Astrocyte (in vitro differentiated cells and primary cell): Measurements from ENCODE around the gene GFER.

Experiments
- EZH2 ChIP-seq: IDR thresholded peaks from 2 replicates; pipeline ENCODE4 v1.6.1; 2012; ENCODE audit warnings: mild to moderate bottlenecking, low read length, inconsistent platforms; ENCODE audit not compliant: insufficient read depth
- TF ChIP-seq, protein P1 (sequence below): IDR thresholded peaks from 2 replicates; pipeline ENCODE4 v1.5.1; 2011; ENCODE audit warnings: low read depth, mild to moderate bottlenecking, inconsistent platforms, low read length, moderate library complexity; ENCODE audit not compliant: insufficient read depth

DNA sequence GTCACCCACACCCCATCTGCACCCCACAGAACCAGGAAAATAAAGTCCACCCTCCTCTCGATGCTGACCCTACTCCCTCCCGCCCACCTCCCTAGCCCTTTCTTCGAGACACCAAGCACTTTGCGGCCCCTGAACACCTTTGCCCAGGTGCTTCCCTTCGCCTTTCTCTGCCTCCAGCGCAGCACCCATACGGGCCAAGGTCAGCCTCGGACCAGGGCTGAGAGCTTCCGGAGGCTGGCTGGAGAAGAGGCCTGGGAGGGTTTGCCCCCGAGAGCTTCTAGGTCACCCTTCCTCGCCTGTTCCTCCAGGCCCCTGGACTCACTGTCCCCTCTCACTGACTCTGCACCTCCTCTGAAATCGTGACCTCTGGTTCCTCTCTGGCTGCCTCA lies 40.0 kb downstream of the GFER start:
- TF ChIP-seq, protein P1, sequence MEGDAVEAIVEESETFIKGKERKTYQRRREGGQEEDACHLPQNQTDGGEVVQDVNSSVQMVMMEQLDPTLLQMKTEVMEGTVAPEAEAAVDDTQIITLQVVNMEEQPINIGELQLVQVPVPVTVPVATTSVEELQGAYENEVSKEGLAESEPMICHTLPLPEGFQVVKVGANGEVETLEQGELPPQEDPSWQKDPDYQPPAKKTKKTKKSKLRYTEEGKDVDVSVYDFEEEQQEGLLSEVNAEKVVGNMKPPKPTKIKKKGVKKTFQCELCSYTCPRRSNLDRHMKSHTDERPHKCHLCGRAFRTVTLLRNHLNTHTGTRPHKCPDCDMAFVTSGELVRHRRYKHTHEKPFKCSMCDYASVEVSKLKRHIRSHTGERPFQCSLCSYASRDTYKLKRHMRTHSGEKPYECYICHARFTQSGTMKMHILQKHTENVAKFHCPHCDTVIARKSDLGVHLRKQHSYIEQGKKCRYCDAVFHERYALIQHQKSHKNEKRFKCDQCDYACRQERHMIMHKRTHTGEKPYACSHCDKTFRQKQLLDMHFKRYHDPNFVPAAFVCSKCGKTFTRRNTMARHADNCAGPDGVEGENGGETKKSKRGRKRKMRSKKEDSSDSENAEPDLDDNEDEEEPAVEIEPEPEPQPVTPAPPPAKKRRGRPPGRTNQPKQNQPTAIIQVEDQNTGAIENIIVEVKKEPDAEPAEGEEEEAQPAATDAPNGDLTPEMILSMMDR: no peak
- no peak for TF ChIP-seq EZH2
